Colon (tissue), 2 donors: Measurements from ENCODE around the gene FAM171A1.

Source experiments
- FAIRE-seq: peaks from 2 replicates; lab custom pipeline; 2012; peaks lifted over from hg19 to GRCh38; lab: Jason Lieb, UNC
- donor health status: control.
- donor health status: control.

Gene FAM171A1

DNA sequence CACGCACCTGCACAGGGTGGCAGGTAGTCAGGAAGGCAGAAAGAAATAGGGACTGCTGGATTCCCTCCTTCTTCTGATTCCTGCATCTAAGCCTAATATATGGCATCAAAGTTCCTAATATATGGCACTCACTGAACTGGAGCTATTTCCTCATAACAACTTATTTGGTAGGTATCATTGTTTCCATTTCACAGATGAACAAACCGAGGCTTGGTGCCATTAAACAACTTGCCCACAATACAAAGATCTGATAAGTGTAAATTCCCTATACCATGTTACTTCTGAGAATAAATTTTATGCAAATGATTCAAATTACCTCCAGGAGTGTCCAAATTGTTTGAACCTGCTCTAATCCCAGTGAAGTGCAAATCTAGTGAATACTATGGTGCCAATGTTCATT is 2.1 kb upstream of the FAM171A1 start:
- FAIRE-seq = no peak

GRCh38 chr10:15370212-15370855 is 755 bp downstream of the FAM171A1 start:
- no peak for FAIRE-seq

GRCh38 chr10:15369256-15370211 is 1.6 kb downstream of the FAM171A1 start:
- no peak for FAIRE-seq

- FAIRE-seq = no peak
These were observed 2.8 kb downstream of the FAM171A1 start for GRCh38 chr10:15368101-15368855.

DNA sequence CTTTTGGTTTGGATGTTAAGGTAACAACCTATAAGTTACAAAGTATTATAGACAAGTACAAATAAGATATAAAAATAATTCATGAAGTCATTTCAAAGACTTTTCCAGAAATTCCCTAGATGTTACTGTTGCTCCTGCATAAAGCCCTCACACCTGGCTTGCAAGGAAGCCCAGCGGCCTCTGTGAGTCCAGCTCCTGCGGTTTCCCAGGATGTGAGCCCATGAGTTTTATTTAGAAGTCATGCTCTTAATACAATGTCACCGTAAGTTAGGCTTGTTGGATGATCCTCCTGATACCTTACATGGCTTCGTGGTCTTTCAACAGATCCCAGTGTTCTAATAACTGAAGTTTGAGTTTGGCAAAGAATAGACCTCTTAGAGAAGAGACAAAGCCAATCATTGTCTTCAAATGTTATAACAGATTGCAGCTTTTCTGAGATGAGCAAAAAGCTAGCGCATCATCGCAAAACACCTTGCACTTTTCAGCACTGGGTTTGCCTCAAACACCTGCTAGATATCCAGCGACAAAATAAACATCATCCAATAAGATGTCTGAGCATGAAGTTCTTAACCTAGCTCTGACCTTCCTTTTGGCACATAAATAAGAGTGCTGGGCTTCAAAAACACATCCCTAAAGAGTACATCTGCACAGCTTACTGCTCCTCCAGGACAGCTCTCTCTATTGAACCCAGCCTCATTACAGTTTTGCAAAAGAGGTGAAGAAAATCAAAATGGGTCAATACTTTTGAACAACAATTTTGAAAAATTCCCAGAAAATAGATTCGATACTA is 3.6 kb downstream of the FAM171A1 start:
- no peak for FAIRE-seq

- no peak for FAIRE-seq
These were observed 5.4 kb downstream of the FAM171A1 start for GRCh38 chr10:15365692-15366091.

DNA sequence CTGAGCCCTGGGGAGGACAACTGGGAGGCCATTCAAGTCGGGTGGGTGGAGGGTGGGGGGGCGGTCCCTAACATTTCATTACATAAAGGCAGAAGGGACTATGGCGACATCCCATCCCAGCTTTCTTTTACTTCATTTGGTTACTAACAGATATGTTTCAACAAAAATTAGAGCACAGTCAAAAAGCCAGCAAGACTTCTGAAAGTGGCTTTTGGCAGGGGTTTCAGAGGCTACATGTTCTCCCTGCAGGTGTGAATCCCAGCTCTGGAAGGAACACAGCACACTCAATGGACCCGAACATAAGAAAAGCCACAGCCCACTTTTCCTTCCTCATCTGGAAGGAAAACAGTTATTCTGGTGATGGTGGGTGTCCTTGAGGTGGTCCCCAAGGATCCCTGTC is 7.1 kb downstream of the FAM171A1 start:
- no peak for FAIRE-seq

DNA sequence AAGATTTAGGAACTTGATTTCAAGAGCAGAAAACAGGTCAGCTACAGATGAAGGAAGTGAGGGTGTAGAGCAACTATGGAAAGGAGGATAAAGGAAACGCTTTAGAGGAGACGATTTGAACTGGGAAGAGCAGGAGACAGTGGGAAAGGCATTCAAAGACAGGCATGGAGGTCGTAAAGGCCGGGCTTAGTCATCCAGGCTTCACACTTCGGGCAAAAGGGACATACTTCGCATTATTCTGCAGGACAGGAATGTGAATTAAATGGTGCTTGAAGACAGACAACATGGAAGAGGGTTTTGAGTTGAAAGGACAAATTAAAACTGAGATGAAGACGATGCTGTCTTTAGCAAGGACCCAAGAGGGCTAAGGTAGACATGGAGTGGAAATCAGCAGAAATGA is 8.1 kb downstream of the FAM171A1 start:
- no peak for FAIRE-seq

DNA sequence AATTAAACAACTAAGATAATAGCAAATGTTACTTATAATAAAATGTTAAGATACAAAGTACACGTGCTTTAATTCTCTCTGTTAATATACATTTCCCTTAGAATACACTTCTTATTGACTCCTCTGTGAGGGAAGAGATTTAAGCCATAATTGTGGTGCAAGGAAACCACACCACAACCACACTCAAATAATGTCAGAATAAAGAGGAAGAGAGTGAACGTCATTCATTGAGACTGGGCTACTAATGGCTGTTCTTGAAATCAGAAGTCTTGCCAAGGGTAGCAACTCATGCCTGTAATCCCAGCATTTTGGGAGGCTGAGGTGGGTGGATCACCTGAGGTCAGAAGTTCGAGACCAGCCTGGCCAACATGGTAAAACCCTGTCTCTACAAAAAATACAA is 10.0 kb downstream of the FAM171A1 start:
- FAIRE-seq = no peak

- FAIRE-seq = no peak
These were observed 10.5 kb downstream of the FAM171A1 start for GRCh38 chr10:15360566-15360965.

- no peak for FAIRE-seq
These were observed 17.5 kb downstream of the FAM171A1 start for GRCh38 chr10:15353471-15354017.

DNA sequence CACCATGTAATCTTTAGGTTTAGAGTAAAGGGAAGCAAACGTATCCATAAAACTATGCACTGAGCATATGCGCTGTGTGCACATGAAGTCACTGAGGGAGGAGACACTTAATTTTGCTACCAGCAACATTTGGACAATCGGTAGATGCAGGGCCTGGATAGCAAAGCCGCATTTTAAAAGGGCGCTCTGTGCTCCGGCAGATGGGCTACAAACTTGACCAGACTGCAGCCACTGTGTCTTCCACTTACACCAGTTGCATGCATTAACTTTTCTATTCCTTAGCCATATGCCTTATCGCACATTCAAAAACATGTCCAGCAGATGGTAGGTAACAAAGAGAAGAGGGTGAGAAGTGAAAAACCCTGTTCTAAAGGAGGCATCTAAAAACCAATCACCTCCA is 18.3 kb downstream of the FAM171A1 start:
- no peak for FAIRE-seq

GRCh38 chr10:15352201-15352600 is 18.9 kb downstream of the FAM171A1 start:
- FAIRE-seq = no peak

DNA sequence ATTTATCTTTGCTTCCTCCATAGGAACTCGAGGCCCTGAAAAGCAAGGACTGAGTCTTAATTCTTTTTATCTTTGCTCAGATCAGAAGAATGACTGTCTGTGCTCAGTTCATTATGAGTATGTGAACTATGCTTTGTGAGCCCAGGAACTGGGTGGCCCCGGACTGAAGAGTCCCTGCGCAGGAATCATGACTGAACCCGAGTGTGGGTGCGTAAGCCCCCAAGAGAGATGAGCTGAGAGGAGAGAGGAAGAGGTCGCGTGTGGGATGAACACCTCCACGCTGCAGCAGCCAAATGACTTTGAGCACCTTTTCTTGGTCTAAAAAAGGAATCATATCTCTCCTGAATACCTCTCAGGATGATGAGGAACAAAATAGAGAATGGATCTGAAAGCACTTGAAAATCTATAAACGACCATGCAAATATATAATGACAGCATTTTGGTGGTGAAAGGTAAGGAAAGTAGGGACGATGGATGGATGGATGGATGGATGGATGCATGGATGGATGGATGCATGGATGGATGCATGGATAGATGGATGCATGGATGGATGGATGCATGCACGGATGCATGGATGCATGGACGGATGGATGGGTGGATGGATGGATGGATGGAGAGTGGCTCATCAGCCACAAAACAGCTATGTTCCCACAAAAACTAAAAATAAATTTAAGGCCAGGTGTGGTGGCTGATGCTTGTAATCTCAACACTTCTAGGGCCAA is 19.8 kb downstream of the FAM171A1 start:
- no peak for FAIRE-seq

DNA sequence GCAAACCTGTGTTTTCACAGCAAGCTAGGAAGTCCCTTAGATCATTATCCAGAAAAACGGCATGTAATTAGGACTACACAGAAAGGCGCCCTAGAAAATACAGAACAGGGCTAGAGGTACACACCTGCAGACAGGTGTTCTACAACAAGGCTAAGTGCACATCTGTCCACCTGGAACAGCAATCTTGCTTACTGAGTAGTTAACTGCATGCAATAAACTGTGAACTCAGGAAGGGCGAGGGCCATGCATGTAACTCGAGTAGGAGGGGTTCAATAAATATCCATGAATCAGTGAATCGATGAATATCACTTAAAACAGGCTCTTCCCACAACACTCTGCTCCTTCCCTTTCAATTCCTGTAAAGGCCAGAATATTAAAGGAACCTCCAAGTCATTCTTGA is 22.0 kb downstream of the FAM171A1 start:
- no peak for FAIRE-seq

- FAIRE-seq = no peak
These were observed 22.5 kb downstream of the FAM171A1 start for GRCh38 chr10:15348579-15348978.

DNA sequence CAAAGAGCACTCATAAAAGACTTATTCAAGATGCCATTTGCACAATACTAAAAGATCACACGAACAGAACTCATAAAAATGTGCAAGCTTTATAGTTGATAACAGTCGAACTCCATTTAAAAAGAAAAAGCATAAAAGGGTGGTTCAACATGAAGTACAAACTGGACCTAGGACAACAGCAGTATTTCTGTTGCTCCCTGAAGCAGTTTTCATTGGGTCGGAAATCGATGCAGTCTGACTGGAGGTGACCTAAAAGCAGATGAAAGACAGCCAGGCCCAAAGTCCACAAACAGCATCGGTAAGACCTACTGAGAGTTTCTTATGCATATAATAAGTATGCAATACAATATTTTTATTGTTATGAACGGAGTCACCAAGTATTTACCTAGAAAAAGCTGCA is 23.9 kb downstream of the FAM171A1 start:
- no peak for FAIRE-seq

- no peak for FAIRE-seq
These were observed 24.5 kb downstream of the FAM171A1 start for GRCh38 chr10:15346440-15347141.

- no peak for FAIRE-seq
These were observed 25.6 kb downstream of the FAM171A1 start for GRCh38 chr10:15345450-15345849.

- no peak for FAIRE-seq
These were observed 26.2 kb downstream of the FAM171A1 start for GRCh38 chr10:15344876-15345285.
